Measurements from ENCODE around the gene PTPRN2. TPM values are rescaled to one million over a fixed set of nuclear protein-coding genes. Genes with fewer than 3 reads are reported as not detected.

The PTPRN2 gene
- total and polyA plus RNA-seq, 2 donors (not counting 3 experiments of a cell fraction or from before 2014, with no cell fraction given): 0.62 to 0.88 TPM

DNA sequence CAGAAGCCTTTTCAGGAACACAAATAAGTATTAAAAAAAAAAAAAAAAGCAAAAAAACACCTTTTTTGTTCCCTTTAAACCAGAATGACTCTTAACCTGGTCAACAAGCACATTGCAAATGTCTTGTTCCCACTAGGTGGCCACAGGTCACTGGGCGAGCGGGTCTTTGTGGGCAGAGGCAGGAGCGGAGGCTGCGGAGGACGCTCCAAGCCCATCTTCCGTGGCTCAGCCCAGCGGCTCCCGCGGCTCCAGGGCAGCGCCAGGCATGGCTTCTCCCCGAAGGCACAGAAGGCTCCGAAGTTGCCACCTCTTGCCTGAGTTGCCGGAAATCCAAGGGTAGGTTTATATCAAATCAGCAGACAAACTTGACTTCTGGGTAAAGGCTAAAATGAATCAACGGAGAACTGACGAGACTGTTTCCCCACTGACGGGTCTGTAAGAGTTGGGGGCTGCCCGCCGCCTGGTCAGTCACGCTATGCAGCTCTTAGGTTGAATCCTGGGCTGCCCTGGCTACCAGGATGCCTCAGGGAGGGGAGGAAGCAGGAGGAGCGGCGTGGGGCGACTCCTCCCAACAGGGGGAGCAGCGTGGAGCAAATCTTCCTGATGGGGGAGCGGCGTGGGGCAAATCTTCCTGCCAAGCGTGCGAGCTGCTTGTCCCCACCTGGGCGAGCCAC lies 144.5 kb downstream of the PTPRN2 start:
- Histone ChIP-seq H3K4me1 (ENCODE audit: control insufficient read depth, extremely low read depth, insufficient read depth, low read length) (no peaks in the 10 kb centered on the region), H3K9me1 (replicated peaks; ENCODE audit: control insufficient read depth, extremely low read depth, insufficient read depth, low read length) (no peaks in the 10 kb centered on the region), H2AFZ (ENCODE audit: low read depth, low read length) (no peak overlapping the region), H3K4me2 (ENCODE audit: insufficient read depth, low read length) (no peak overlapping the region), H3K27me3 (ENCODE audit: control insufficient read depth in 2 of 2, insufficient read depth in 2 of 2, low read length in 2 of 2) (no peaks in the 10 kb centered on the region), H4K20me1 (replicated peaks; ENCODE audit: control insufficient read depth, extremely low read depth, insufficient read depth, low read length) (no peaks in the 10 kb centered on the region), H3K4me3 (replicated peaks in 1 of 3; ENCODE audit: insufficient read depth in 1 of 3, low read depth in 1 of 3, low read length in 3 of 3) (no peak overlapping the region), H3K9me3 (replicated peaks; ENCODE audit: control insufficient read depth, insufficient read depth, low read length) (peaks cover 6% of the 10 kb centered on the region), H3K79me2 (ENCODE audit: control insufficient read depth, insufficient read depth, low read length) (no peaks in the 10 kb centered on the region), H3K36me3 (ENCODE audit: control insufficient read depth in 2 of 2, extremely low read depth in 1 of 2, insufficient read depth in 2 of 2, low read length in 2 of 2) (no peaks in the 10 kb centered on the region), H3K27ac (ENCODE audit: insufficient read depth, low read depth, low read length) (no peak overlapping the region), H3K9ac (replicated peaks; ENCODE audit: extremely low read depth, insufficient read depth, low read length) (no peak overlapping the region)
- FAIRE-seq (no peak), DNase-seq (ENCODE audit: low read depth, low spot score) (no peak)
- dilution Hi-C loops (cut with MboI; ENCODE audit: extremely low pct_ligation_motif_present, low sequenced_read_pairs) (no loop called here), intact Hi-C loops (cut with micrococcal nuclease) (no loop called here)
- CTCF ChIA-PET: no interaction called here
- POLR2A ChIA-PET: no interaction called here
- no TSS peak for BruUV-seq (replicated peaks)
- no peak for TF ChIP-seq MYC (IDR thresholded peaks at IDR 0.05; ENCODE audit: low read depth, low read length)
- no peak for TF ChIP-seq JUN (IDR thresholded peaks at IDR 0.05; ENCODE audit: borderline replicate concordance, insufficient read depth, insufficient read length, low read depth)
- TF ChIP-seq FOS (IDR thresholded peaks at IDR 0.05; ENCODE audit: borderline replicate concordance, insufficient read depth, low read length): no peak
- no peak for TF ChIP-seq POLR2AphosphoS5 (IDR thresholded peaks at IDR 0.05; ENCODE audit: insufficient read depth, low read depth, low read length)
- TF ChIP-seq, protein P1, sequence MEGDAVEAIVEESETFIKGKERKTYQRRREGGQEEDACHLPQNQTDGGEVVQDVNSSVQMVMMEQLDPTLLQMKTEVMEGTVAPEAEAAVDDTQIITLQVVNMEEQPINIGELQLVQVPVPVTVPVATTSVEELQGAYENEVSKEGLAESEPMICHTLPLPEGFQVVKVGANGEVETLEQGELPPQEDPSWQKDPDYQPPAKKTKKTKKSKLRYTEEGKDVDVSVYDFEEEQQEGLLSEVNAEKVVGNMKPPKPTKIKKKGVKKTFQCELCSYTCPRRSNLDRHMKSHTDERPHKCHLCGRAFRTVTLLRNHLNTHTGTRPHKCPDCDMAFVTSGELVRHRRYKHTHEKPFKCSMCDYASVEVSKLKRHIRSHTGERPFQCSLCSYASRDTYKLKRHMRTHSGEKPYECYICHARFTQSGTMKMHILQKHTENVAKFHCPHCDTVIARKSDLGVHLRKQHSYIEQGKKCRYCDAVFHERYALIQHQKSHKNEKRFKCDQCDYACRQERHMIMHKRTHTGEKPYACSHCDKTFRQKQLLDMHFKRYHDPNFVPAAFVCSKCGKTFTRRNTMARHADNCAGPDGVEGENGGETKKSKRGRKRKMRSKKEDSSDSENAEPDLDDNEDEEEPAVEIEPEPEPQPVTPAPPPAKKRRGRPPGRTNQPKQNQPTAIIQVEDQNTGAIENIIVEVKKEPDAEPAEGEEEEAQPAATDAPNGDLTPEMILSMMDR (IDR thresholded peaks at IDR 0.05; ENCODE audit: extremely low read depth in 1 of 2, insufficient read depth in 1 of 2, low read depth in 1 of 2, low read length in 2 of 2): no peak
- TF ChIP-seq EZH2 (IDR thresholded peaks at IDR 0.05; ENCODE audit: borderline replicate concordance, low read depth, low read length, severe bottlenecking): no peak
- TF ChIP-seq, protein P2, sequence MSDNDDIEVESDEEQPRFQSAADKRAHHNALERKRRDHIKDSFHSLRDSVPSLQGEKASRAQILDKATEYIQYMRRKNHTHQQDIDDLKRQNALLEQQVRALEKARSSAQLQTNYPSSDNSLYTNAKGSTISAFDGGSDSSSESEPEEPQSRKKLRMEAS (IDR thresholded peaks at IDR 0.05; ENCODE audit: insufficient read depth, insufficient read length): no peak
- TF ChIP-seq GATA2 (IDR thresholded peaks at IDR 0.05; ENCODE audit: insufficient read depth, insufficient read length, low read depth, low read length): no peak

Data from endothelial cell of umbilical vein (primary cell).